HG03064 (cell line): ENCODE data around the gene SCAND1.
"Not testable (repeated sequence)": the region's sequence is repeated elsewhere in the genome, so short reads cannot be mapped to it uniquely, and the experiment has no call there.

ENCODE experiments used
- ATAC-seq: cut with Tn5 transposase; IDR thresholded peaks from one replicate; pipeline ENCODE4 v1.9.1; 2021; ENCODE audit warnings: low read depth; ENCODE audit not compliant: unreplicated experiment

SCAND1 gene

GRCh38 chr20:35963878-35964277, 9.6 kb upstream of the SCAND1 start:
- ATAC-seq = no peak

- ATAC-seq = not testable (repeated sequence)
Measured at GRCh38 chr20:35959291-35959690, 5.0 kb upstream of the SCAND1 start.

DNA sequence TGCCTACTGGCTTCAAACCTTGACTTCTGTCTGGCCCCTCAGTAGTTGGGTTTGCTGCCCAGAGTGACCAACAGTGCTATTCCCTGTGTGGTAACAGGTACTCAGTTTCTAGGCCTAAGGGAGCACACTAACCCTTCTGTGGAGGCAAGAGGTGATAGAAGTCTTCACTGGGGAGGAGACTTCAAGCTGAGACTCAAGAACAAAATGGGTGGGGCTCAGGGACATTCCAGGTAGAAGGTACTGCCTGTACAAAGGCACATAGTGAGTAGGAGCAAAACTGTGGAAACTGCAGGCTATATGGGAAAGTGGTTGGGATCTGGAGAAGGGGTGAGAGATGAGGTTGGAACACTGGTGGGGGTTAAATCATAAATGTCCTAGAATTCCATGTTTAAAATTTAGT, 2.3 kb upstream of the SCAND1 start:
- no peak for ATAC-seq

GRCh38 chr20:35954907-35955251, 577 bp upstream of the SCAND1 start:
- no peak for ATAC-seq

- peak; percentile 29 for ATAC-seq
Measured at GRCh38 chr20:35953387-35954199, 709 bp downstream of the SCAND1 start.

GRCh38 chr20:35952480-35953386, 1.6 kb downstream of the SCAND1 start:
- no peak for ATAC-seq

DNA sequence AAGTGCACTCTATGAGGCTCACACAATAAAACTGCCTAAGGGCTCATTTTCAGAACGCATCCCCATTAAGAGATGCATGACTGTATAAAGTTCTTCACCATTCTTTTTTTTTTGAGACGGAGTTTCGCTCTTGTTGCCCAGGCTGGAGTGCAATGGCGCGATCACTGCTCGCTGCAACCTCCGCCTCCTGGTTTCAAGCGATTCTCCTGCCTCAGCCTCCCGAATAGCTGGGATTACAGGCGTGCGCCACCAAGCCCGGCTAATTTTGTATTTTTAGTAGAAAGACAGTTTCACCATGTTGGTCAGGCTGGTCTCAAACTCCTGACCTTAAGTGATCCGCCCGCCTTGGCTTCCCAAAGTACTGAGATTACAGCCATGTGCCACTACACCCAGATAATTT, 2.2 kb downstream of the SCAND1 start:
- not testable (repeated sequence) for ATAC-seq

- ATAC-seq = no peak
Measured at GRCh38 chr20:35950093-35950492, 4.2 kb downstream of the SCAND1 start.

GRCh38 chr20:35947907-35948306, 6.4 kb downstream of the SCAND1 start:
- no peak for ATAC-seq

- no peak for ATAC-seq
Measured at GRCh38 chr20:35947489-35947888, 6.8 kb downstream of the SCAND1 start.

DNA sequence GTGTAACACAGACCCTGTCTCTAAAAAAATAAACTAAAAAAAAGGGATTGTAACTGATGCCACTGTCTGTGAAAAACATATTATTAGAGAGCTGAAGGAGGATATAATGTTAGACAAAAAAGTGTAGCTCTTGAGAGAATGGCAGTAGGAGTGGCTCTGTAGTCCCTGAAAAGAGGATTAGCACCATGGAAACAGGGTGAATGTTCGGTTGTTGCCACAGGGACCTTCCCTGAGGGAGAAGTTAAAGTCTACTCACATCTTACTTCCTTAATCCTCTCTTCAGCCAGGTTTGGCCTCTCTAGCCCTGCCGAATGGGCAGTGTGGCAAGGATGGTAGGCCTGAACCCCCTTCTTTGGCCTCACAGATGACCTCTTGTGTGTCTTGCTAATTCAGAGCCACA, 12.1 kb downstream of the SCAND1 start:
- no peak for ATAC-seq

DNA sequence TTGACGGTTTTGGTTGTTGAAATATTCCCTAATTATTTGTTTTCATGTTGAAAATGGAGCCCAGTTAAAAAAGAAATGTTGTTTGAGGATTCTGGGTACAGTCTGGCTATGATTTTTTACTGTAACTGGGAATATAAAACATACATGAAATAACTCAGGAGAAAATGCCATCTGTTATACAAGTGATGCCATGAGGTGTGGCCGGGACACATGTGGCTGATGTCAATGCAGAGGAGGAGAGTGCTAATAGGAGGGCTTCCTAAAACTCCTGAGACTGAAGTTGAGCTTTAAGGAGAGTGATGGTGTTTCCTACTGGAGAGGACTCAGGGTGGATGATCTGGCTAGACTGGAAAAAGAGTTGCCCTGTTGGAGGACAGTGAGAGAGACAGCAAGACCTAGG, 12.7 kb downstream of the SCAND1 start:
- ATAC-seq = no peak

GRCh38 chr20:35939264-35939663, 15.0 kb downstream of the SCAND1 start:
- no peak for ATAC-seq

DNA sequence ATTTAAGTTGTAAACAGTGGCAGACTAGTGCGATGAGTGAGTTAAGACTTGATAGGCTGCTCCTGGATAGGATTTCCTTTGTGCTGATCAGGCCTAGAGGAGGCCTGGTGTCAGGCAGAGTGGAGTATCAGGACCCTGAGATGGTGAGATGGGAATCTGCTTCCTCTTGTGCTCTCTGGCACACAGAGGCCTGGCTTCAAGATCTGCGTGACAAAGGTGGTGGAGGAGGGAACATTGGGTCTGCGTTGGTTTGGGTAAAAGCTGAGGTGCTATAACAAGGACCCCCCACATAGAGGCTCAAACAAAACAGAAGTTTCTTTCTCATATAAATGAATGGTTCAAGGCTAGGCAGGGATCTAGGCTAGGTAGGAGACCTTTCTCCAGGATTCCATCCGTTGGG, 20.3 kb downstream of the SCAND1 start:
- ATAC-seq = no peak

DNA sequence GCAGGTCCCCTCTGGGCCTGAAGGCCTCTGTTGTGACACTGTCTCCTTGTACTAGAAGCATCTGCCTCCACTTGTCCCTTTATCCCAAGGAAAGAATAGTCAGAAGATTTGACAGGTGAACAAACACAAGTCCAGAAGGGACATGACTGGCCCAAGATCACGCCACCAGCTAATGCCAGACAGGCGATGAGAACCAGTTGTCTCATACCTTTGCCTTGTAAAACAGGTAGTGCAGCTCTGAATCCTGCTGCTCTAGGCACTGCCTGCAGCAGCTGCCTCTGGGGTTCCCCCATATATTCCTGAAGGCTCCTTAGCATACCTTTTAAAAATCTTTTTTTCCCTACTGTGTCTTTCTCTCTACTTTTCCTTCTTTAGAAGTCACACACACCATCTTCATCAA, 25.0 kb downstream of the SCAND1 start:
- no peak for ATAC-seq

DNA sequence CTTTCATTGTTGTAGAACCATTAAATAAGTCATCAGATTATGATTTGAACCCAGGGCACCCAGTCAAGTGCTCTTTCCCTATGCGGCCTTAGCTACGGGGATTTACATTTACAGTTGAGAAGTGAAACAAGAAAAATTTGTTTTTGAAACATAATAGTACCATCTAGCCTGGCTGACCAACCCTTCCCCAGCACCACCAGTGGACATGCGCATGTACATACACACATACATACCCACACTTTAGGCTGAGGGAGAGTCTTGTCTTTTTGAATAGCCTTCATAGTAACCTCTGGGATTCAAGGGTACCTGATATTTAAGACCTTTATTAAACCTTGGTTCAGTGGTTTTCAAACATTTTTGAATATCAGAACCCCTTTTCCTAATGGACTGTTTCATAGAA, 33.8 kb downstream of the SCAND1 start:
- no peak for ATAC-seq

- ATAC-seq = no peak
Measured at GRCh38 chr20:35918021-35918420, 36.3 kb downstream of the SCAND1 start.

DNA sequence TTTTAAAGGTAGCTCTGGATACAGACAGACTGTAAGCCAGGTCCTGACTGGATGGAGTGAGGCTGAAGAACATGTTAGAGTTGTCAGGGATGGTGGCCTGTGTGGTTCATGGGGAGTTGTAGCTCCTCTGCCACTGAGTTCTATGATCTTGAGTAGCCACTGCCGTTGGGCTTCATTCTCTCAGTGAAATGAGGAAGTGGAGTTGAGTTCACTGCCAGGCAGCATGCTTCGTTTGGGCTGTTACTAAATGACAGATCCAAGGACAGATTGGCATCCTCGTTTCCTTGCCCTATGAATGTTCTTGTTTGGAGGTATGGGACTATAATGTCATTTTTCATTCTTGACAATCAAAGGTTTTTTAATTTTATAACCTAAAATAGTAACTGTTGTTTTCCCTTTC, 37.2 kb downstream of the SCAND1 start:
- no peak for ATAC-seq

DNA sequence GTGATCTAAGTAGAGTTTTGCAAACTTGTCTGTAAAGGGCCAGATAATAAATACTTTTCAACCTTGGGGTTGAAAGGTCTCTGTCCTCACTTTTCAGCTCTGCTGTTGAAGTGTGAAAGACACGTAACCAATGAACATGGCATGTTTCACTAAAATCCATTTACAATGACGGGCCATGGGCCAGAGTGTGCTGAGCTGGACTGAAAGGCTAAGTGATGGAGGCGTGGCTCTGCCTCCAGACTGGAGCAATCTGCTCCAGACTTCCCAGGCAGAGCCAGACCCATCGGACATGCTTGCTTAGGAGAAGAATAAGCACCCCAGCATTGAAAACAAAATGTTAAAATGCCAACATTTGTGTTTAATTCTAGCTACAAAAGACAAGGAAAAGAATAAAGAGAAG, 41.4 kb downstream of the SCAND1 start:
- ATAC-seq = no peak

GRCh38 chr20:35910254-35910653, 44.0 kb downstream of the SCAND1 start:
- no peak for ATAC-seq

- no peak for ATAC-seq
Measured at GRCh38 chr20:35909796-35910195, 44.5 kb downstream of the SCAND1 start.

- no peak for ATAC-seq
Measured at GRCh38 chr20:35909176-35909575, 45.1 kb downstream of the SCAND1 start.
